Measurements from ENCODE around the gene GRIN3A.

DNA sequence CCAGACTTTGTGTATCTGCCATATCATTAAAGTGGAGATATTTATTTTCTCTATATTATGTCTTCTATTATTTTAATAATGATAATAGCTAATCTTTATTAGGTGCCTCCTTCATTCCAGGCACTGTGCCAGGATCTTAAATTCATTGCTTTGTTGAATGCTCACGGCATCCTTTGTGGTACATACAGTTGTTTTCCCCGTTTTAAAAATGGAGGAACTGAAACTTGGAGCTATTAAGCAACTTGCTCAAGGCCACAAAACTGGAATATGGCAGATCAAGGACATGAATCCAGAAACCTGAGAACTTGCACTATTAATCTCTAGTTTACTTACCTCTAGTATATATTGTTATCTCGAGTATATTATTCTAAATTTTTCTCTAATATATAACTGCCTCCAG, 102.2 kb downstream of the GRIN3A start:
- TF ChIP-seq POLR2A (IDR thresholded peaks at IDR 0.05; ENCODE audit: low read length) (no peak), GATA1 (IDR thresholded peaks at IDR 0.05; ENCODE audit: low read depth, low read length) (no peak)

Data from erythroblast (primary cell).